ENCODE results near the gene PSME3. TPM values are rescaled to one million over a fixed set of nuclear protein-coding genes. Genes with fewer than 3 reads are reported as not detected.
"Not testable (repeated sequence)": the region's sequence is repeated elsewhere in the genome, so short reads cannot be mapped to it uniquely, and the experiment has no call there.

Gene PSME3
- total RNA-seq, 1 donor from 2014 or later = 138 TPM

DNA sequence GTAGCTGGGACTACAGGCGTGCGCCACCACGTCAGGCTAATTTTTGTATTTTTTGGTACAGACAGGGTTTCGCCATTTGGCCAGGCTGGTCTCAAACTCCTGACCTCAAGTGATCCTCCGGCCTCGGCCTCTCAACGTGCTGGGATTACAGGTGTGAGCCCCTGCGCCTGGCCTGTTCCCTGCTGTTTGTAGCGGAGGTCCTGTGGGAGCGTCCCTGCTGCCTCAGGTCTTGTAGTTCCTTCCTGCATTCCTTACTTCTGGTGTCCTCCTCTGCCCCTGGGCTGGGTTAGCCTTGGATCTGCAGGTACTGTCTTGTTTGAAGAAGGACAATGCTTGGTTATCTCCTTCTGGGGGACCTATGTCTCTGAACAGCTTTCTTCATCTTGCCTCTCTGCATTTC lies 43.8 kb downstream of the PSME3 start:
- DNase-seq (ENCODE audit: low read depth) = no peak

- peak; percentile 30 for DNase-seq (ENCODE audit: low read depth)
Measured at GRCh38 chr17:42878123-42878880, 45.1 kb downstream of the PSME3 start.

DNA sequence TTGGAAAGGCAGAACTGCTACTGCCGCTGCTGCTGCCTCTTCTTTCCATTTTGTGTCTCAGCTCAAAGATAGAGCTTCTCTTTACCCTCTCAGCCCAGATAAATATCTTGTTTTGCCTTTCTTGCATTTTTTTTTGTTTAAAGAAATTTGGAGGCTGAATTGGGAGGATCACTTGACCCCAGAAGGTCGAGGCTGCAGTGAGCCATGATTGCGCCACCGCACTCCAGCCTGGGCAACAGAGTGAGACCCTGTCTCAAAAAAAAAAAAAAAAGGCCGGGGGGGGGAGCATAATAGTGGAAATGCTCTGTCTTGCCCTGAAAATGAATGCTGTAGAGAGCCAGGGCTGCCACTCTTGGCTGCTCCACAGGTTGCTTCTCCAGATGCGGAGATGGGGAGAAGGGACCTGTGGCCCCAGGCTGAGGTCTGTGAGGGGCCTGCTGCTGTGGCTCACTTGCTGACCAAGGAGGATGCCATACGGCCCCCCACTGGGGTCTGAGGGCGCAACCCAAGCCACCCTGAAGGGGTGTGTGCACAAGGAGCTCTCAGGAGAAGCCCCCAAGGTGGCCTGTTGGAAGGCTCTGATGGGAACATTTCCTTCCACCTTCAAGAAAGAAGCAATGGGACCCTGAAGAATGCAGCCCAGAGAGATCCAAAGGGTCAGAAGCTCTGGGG lies 45.9 kb downstream of the PSME3 start:
- no peak for DNase-seq (ENCODE audit: low read depth)

GRCh38 chr17:42879596-42879985 lies 46.4 kb downstream of the PSME3 start:
- no peak for DNase-seq (ENCODE audit: low read depth)

- no peak for DNase-seq (ENCODE audit: low read depth)
Measured at GRCh38 chr17:42880776-42881310, 47.6 kb downstream of the PSME3 start.

- DNase-seq (ENCODE audit: low read depth) = not testable (repeated sequence)
Measured at GRCh38 chr17:42881706-42882105, 48.5 kb downstream of the PSME3 start.

DNA sequence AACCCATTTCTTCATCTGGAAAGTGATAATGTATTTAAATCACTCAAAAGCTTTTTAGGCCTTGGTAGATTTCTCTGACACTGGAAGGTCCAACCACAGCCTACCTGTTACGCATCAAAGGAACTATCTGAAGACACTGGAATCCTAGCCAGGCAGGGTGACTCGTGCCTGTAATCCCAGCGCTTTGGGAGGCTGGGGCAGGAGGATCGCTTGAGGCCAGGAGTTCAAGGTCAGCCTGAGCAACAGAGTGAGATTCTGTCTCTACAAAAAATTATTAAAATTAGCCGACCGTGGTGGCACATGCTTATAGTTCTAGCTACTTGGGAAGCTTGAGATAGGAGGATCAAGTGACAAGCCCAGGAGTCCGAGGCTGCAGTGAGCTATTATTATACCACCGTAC lies 49.0 kb downstream of the PSME3 start:
- no peak for DNase-seq (ENCODE audit: low read depth)

DNA sequence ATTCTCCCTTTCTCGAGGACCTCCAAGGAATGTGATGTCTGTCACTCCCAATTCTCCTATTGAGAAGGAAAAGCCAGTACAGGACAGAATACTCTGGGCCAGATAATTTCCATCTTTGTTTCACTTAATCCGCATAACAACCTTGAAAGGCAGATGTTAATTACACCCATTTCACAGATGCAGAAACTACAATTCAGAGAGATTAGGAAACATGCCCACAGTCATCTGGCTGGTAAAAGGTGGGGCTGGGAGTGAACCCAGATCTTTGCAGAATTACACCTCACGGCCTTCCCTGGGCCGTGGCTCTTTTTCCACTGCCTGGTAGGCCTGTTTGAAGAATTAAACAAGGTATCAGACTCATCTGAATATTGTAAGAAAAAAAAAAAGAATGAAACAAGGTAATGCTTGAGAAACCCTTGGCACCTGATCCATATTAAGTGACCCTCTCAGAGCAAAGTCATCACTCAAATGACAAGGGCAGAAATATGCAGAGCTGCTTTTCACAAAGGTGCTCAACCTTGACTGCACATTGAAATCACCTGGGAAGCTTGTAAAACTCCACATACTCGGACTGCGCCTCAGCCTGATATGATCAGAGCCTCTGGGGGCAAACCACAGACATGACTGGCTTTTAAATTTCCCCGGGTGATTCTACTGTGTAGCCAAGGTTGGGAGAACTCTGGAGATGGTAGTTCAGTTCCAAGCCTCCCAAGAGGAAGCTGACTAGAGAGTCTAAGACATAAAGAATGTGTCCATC lies 50.8 kb downstream of the PSME3 start:
- peak; percentile 74 for DNase-seq (ENCODE audit: low read depth)

DNA sequence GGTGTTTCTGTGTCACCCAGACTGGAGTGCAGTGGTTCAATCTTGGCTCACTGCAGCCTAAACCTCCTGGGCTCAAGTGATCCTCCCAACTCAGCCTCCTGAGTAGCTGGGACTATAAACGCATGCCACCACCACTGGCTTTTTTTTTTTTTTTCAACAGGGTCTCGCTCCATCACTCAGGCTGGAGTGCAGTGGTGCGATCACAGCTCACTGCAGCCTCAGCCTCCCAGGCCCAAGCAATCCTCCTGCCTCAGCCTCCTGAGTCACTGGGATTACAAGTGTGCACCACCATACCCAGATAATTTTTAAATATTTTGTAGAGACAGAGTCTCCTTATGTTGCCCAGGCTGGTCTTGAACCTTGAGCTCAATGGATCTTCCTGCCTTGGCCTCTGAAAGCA lies 52.6 kb downstream of the PSME3 start:
- DNase-seq (ENCODE audit: low read depth) = not testable (repeated sequence)

GRCh38 chr17:42886283-42887176 lies 53.3 kb downstream of the PSME3 start:
- no peak for DNase-seq (ENCODE audit: low read depth)

- DNase-seq (ENCODE audit: low read depth) = no peak
Measured at GRCh38 chr17:42889809-42890208, 56.6 kb downstream of the PSME3 start.

GRCh38 chr17:42891539-42892152 lies 58.4 kb downstream of the PSME3 start:
- peak; percentile 41 for DNase-seq (ENCODE audit: low read depth)

DNA sequence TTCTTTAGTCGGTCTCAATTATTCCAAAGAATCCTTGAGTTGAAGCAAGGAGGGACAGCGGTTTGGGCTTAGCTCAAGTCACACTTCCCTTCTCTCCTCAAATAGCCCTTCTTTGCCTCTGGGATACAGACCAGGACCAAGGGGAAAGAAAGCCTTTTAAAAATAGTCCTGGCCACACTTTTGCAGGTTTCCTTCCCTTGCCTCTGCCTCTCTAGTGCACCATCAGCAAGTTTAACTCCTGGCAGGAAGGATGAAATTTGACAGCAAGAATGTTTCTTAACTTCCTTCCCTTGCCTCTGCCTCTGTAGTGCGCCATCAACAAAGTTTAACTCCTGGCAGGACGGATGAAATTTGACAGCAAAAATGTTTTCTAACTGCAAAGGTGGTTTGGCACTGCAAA lies 60.2 kb downstream of the PSME3 start:
- DNase-seq (ENCODE audit: low read depth) = no peak

Other genes with a start within 250 kb of the PSME3 start
- gene RETREG3, start 224.0 kb upstream of the PSME3 start, total RNA-seq = 64.3 and 99.0 TPM in 2 replicates
- gene TUBG1, start 223.7 kb upstream of the PSME3 start, total RNA-seq = 21.9 and 37.5 TPM in 2 replicates
- gene TUBG2, start 174.1 kb upstream of the PSME3 start, total RNA-seq = 4.5 and 9.1 TPM in 2 replicates
- 9.6 and 14.2 TPM in 2 replicates for gene PLEKHH3, start 156.4 kb upstream of the PSME3 start, total RNA-seq
- 1.6 and 6.3 TPM in 2 replicates for gene CCR10, start 151.6 kb upstream of the PSME3 start, total RNA-seq
- 5.4 and 15.2 TPM in 2 replicates for gene CNTNAP1, start 150.9 kb upstream of the PSME3 start, total RNA-seq
- gene EZH1, start 88.4 kb upstream of the PSME3 start, total RNA-seq = 8.2 and 21.2 TPM in 2 replicates
- gene RAMP2, start 72.2 kb upstream of the PSME3 start, total RNA-seq = not detected in 2 replicates
- 70.5 and 148 TPM in 2 replicates for gene VPS25, start 59.9 kb upstream of the PSME3 start, total RNA-seq
- gene WNK4, start 52.8 kb upstream of the PSME3 start, total RNA-seq = 1.9 and 9.7 TPM in 2 replicates
- 81.1 and 89.7 TPM in 2 replicates for gene COA3, start 34.7 kb upstream of the PSME3 start, total RNA-seq
- 0.05 TPM in 1 of 2 replicates, not detected in the other for gene CNTD1, start 34.5 kb upstream of the PSME3 start, total RNA-seq
- gene BECN1, start 9.1 kb upstream of the PSME3 start, total RNA-seq = 104 and 145 TPM in 2 replicates
- gene AOC2, start 11.2 kb downstream of the PSME3 start, total RNA-seq = 0.52 and 0.70 TPM in 2 replicates
- under 0.01 and 0.17 TPM in 2 replicates for gene AOC3, start 17.8 kb downstream of the PSME3 start, total RNA-seq
- gene G6PC1, start 67.4 kb downstream of the PSME3 start, total RNA-seq = not detected in 2 replicates
- 18.4 and 19.4 TPM in 2 replicates for gene AARSD1, start 131.1 kb downstream of the PSME3 start, total RNA-seq
- gene PTGES3L, start 146.7 kb downstream of the PSME3 start, total RNA-seq = 0.20 and 2.4 TPM in 2 replicates
- gene RUNDC1, start 147.2 kb downstream of the PSME3 start, total RNA-seq = 10.4 and 20.5 TPM in 2 replicates
- gene RPL27, start 165.0 kb downstream of the PSME3 start, total RNA-seq = 476 and 871 TPM in 2 replicates
- 14.9 and 42.4 TPM in 2 replicates for gene IFI35, start 173.4 kb downstream of the PSME3 start, total RNA-seq
- gene VAT1, start 189.0 kb downstream of the PSME3 start, total RNA-seq = 150 and 204 TPM in 2 replicates
- 0.65 and 0.69 TPM in 2 replicates for gene RND2, start 191.8 kb downstream of the PSME3 start, total RNA-seq

Measured in renal cortical epithelial cell (primary cell).